GM12872 (cell line): Measurements from ENCODE around the gene PROX1.

Experiments used
- CTCF ChIP-seq: IDR thresholded peaks from 3 replicates; pipeline ENCODE4 v1.5.1; 2011; ENCODE audit warnings: low read depth, mild to moderate bottlenecking, low read length, moderate library complexity; ENCODE audit not compliant: insufficient read depth

PROX1 gene

GRCh38 chr1:213986020-213986924, 1.5 kb upstream of the PROX1 start:
- no peak for TF ChIP-seq CTCF

GRCh38 chr1:213986925-213987250, 885 bp upstream of the PROX1 start:
- no peak for TF ChIP-seq CTCF

GRCh38 chr1:213987422-213987926, 299 bp upstream of the PROX1 start:
- TF ChIP-seq CTCF: no peak

- no peak for TF ChIP-seq CTCF
Measured at GRCh38 chr1:213988507-213989001, 781 bp downstream of the PROX1 start.

GRCh38 chr1:213989002-213989855, 1.5 kb downstream of the PROX1 start:
- TF ChIP-seq CTCF: no peak

GRCh38 chr1:213993929-213994328, 6.2 kb downstream of the PROX1 start:
- no peak for TF ChIP-seq CTCF

GRCh38 chr1:213994888-213995287, 7.1 kb downstream of the PROX1 start:
- TF ChIP-seq CTCF: no peak
